Heart left ventricle (tissue), 16 donors: ENCODE measurements around the gene DMD. TPM values are rescaled to one million over a fixed set of nuclear protein-coding genes. Genes with fewer than 3 reads are reported as not detected.

Experiments used
- ATAC-seq, 4 donors: fragments of 200-7000 bp; cut with Tn5 transposase; one replicate each; pipeline ENCODE4 v1.9.1; 2020 to 2022; ENCODE audit warnings: moderate library complexity in 4 of 4, mild to moderate bottlenecking in 3 of 4, moderate number of reproducible peaks in 1 of 4
- DNase-seq, 5 donors: peaks; one replicate each; pipeline ENCODE4 v3.0.0-alpha.2; 2020
- H3K27ac ChIP-seq, 12 donors: fragments of 200-600 bp; sonication (generic) in 4 of 12; one replicate each; pipeline versions ENCODE4 v1.5.0 to v1.8.0; 2016 to 2022; ENCODE audit warnings: mild to moderate bottlenecking in 2 of 12
- H3K27me3 ChIP-seq, 9 donors: fragments of 200-600 bp; sonication (generic) in 2 of 9; one replicate each; pipeline versions ENCODE4 v1.5.1 to v1.8.0; 2016 to 2022; ENCODE audit warnings: mild to moderate bottlenecking in 3 of 9
- H3K36me3 ChIP-seq, 9 donors: fragments of 200-600 bp; sonication (generic) in 2 of 9; one replicate each; pipeline versions ENCODE4 v1.5.0 to v1.8.0; 2018 to 2022; ENCODE audit warnings: mild to moderate bottlenecking in 2 of 9
- H3K4me1 ChIP-seq, 12 donors: fragments of 200-600 bp; sonication (generic) in 4 of 12; one replicate each; pipeline versions ENCODE4 v1.5.0 to v1.8.0; 2016 to 2022; ENCODE audit warnings: mild to moderate bottlenecking in 3 of 12
- H3K4me3 ChIP-seq, 12 donors: fragments of 200-600 bp; sonication (generic) in 4 of 12; one replicate each; pipeline versions ENCODE4 v1.5.0 to v1.8.0; 2017 to 2022; ENCODE audit warnings: mild to moderate bottlenecking in 9 of 12, moderate library complexity in 4 of 12
- H3K9me3 ChIP-seq, 12 donors: fragments of 200-600 bp; sonication (generic) in 4 of 12; one replicate each; pipeline versions ENCODE4 v1.5.0 to v1.8.0; 2016 to 2022; ENCODE audit warnings: mild to moderate bottlenecking in 1 of 12
- CTCF ChIP-seq, 12 donors: fragments of 200-600 bp; sonication (generic) in 4 of 12; IDR thresholded peaks; one replicate each; pipeline versions ENCODE4 v1.5.0 to v1.8.0; 2018 to 2022; ENCODE audit warnings: antibody characterized with exemption in 12 of 12, mild to moderate bottlenecking in 5 of 12
- POLR2A ChIP-seq, 2 donors: fragments of 450-650 bp; IDR thresholded peaks; one replicate each; pipeline ENCODE4 v1.6.1; 2017; ENCODE audit warnings: antibody characterized with exemption in 2 of 2, mild to moderate bottlenecking in 2 of 2, moderate library complexity in 2 of 2
- WGBS, 4 donors: extraction: QIAGEN DNeasy Blood & Tissue Kit in 2 of 4; methylation state at CpG; one replicate each; pipeline versions ENCODE4 v1.1.5 to v1.1.7; 2013 to 2018; 5-methylcytosine and 5-hydroxymethylcytosine counted together
- intact Hi-C, 10 donors: fragments of 100-400 bp; cut with DNase I; formaldehyde crosslinking; loops; one replicate each; pipeline versions ENCODE4 v1.11.1 to v1.14.2; 2022
- polyA plus RNA-seq, 2 donors: library from polyadenylated mRNA; stranded (reverse); fragments of 200-250 nt; gene quantifications; one replicate each; pipeline ENCODE4 v1.2.3, GENCODE V29; 2013
- total RNA-seq, 9 donors: library from RNA; depleted of rRNA in 2 of 9; stranded (reverse); fragments of >200 nt in 2 of 9; fragmentation: NEBNext Ultra II Directional in 3 of 9; extraction: Animal tissue kit (Norgen Biotek cat#: 25700) in 3 of 9; gene quantifications; one replicate each; pipeline versions ENCODE4 v1.1.0 to v1.2.4, GENCODE V29; 2016 to 2023
- donor health status: ischemic (EF 13 %, LVEDD 7.1; RV severe dilation, severe dysfunction).
- donor health status: healthy with polysubstance abuse.
- donor health status: DM: no; HTN: yes; CAD: no.
- donor health status: DM: no; HTN: no; CAD: no.
- donor health status: ischemic (EF 25% LVEDD 6.9; RV normal size, moderate dysfunction).
- donor health status: ischemic (EF 25% LVEDD 5.7; RV mildly dilated, moderate dysfunction).
- donor health status: healthy.
- donor health status: DM: yes; HTN: yes; CAD: no.
- donor health status: ischemic (EF 35%, LVEDD 5.7; RV mildly dilated, moderate dysfunction).
- donor health status: nonischemic (EF 11% LVEDD 7.7; RV severe dilation, severe dysfunction).
- donor health status: DM: yes; HTN: yes; CAD: no.
- donor health status: PGD.
- donor health status: ischemic (EF 29% LVEDD 5.4; RV normal size, mild dysfunction).
- donor health status: nonischemic (EF 23%, LVEDD 6.1; RV moderate dilation, normal function).

The DMD gene
- total and polyA plus RNA-seq, 11 donors, result 34.7 to 236 (median 162) TPM

- no peak for DNase-seq
Measured at GRCh38 chrX:31215277-31215815, 1996.0 kb downstream of the DMD start.

GRCh38 chrX:31213941-31214340, 1997.4 kb downstream of the DMD start:
- no peak for DNase-seq
- H3K4me1 ChIP-seq, result peaks cover 0 to 25% (median 10%) of the 10 kb centered on the region in 12 donors
- H3K36me3 ChIP-seq, result peaks cover 0 to 4% (median 0%) of the 10 kb centered on the region in 9 donors
- H3K27ac ChIP-seq, result no peak overlapping the region
- H3K4me3 ChIP-seq, result no peak overlapping the region
- intact Hi-C loops, result loop anchor here in 5 of 10 donors (5.0 to 10.0 kb wide), 5 partner anchors 51 to 443 kb away; no protein-coding TSS in a partner anchor
- H3K27me3 ChIP-seq, result no peaks in the 10 kb centered on the region
- TF ChIP-seq POLR2A (IDR thresholded peaks at IDR 0.05) (no peak), CTCF (IDR thresholded peaks at IDR 0.05) (peak in 11 of 12 donors; percentile 18 to 56 (median 43))
- ATAC-seq, result no peak
- H3K9me3 ChIP-seq, result no peaks in the 10 kb centered on the region

More at GRCh38 chrX:31215277-31215815, 1996.0 kb downstream of the DMD start:
- no peaks in the 10 kb centered on the region for H3K9me3 ChIP-seq
- 72 to 92% (median 81%) methylated on average over 7 of the region's 7 CpGs for WGBS, 4 donors
- no peak overlapping the region for H3K27ac ChIP-seq
- no peak for TF ChIP-seq POLR2A (IDR thresholded peaks at IDR 0.05)
- TF ChIP-seq CTCF (IDR thresholded peaks at IDR 0.05), result no peak
- H3K4me1 ChIP-seq, result peaks cover 0 to 28% (median 10%) of the 10 kb centered on the region in 12 donors
- H3K27me3 ChIP-seq, result no peaks in the 10 kb centered on the region
- no peaks in the 10 kb centered on the region for H3K36me3 ChIP-seq
- no peak overlapping the region for H3K4me3 ChIP-seq
- intact Hi-C loops, result loop anchor here in 3 of 10 donors (10.0 kb wide), 4 partner anchors 49 to 439 kb away; no protein-coding TSS in a partner anchor
- ATAC-seq, result no peak

- Histone ChIP-seq H3K36me3 (peaks cover 0 to 13% (median 0%) of the 10 kb centered on the region in 9 donors), H3K27ac (no peak overlapping the region), H3K9me3 (no peaks in the 10 kb centered on the region), H3K4me3 (no peak overlapping the region), H3K27me3 (no peaks in the 10 kb centered on the region), H3K4me1 (peaks cover 0 to 25% (median 10%) of the 10 kb centered on the region in 12 donors)
- ATAC-seq, result peak; percentile 42 to 81 (median 78)
- intact Hi-C loops, result loop anchor here in 5 of 10 donors (5.0 to 10.0 kb wide), 5 partner anchors 52 to 444 kb away; no protein-coding TSS in a partner anchor
- 38 to 52% (median 42%) methylated on average over 6 of the region's 6 CpGs for whole genome bisulfite sequencing, 4 donors
- DNase-seq, result no peak
- no peak for TF ChIP-seq CTCF (IDR thresholded peaks at IDR 0.05)
- TF ChIP-seq POLR2A (IDR thresholded peaks at IDR 0.05), result no peak
Measured at GRCh38 chrX:31212856-31213748, 1998.2 kb downstream of the DMD start.

GRCh38 chrX:31209005-31209628, 2002.2 kb downstream of the DMD start:
- intact Hi-C loops, result no loop called here
- ATAC-seq (no peak), DNase-seq (no peak)
- no peak overlapping the region for H3K4me3 ChIP-seq
- H3K9me3 ChIP-seq, result no peaks in the 10 kb centered on the region
- H3K27me3 ChIP-seq, result no peaks in the 10 kb centered on the region
- TF ChIP-seq CTCF (IDR thresholded peaks at IDR 0.05) (no peak), POLR2A (IDR thresholded peaks at IDR 0.05) (no peak)
- H3K36me3 ChIP-seq, result peaks cover 0 to 39% (median 0%) of the 10 kb centered on the region in 9 donors
- 70 to 77% (median 74%) methylated on average over 10 of the region's 10 CpGs for WGBS, 4 donors
- H3K27ac ChIP-seq, result no peak overlapping the region
- H3K4me1 ChIP-seq, result peaks cover 0 to 12% (median 0%) of the 10 kb centered on the region in 12 donors
